ENCODE measurements around the gene SH3D21. TPM values are rescaled to one million over a fixed set of nuclear protein-coding genes. Genes with fewer than 3 reads are reported as not detected.

Gene SH3D21
- total and polyA plus RNA-seq, 2 of the 8 experiments (the other 6 are each of a cell fraction or from before 2014, with no cell fraction given), result 3.4 to 8.6 TPM

- TF ChIP-seq CHD1 (IDR thresholded peaks at IDR 0.05; ENCODE audit: low read depth, low read length) (no peak), EGR1 (IDR thresholded peaks at IDR 0.05; ENCODE audit: borderline replicate concordance, low read depth, low read length) (no peak), SP4 (IDR thresholded peaks at IDR 0.05; ENCODE audit: low read length) (no peak)
Measured at GRCh38 chr1:36352125-36352909, 46.1 kb downstream of the SH3D21 start (continued).
